HG02763 (cell line): Measurements from ENCODE around the gene OPN1MW.
"Not testable (repeated sequence)": the region's sequence is repeated elsewhere in the genome, so short reads cannot be mapped to it uniquely, and the experiment has no call there.

ENCODE experiments used
- ATAC-seq: cut with Tn5 transposase; IDR thresholded peaks from one replicate; pipeline ENCODE4 v1.9.1; 2021; ENCODE audit warnings: mild to moderate bottlenecking, moderate library complexity; ENCODE audit not compliant: unreplicated experiment

OPN1MW gene

GRCh38 chrX:154209670-154210418 lies 27.4 kb downstream of the OPN1MW start:
- not testable (repeated sequence) for ATAC-seq

- not testable (repeated sequence) for ATAC-seq
These were observed 28.7 kb downstream of the OPN1MW start for GRCh38 chrX:154211057-154211456.

GRCh38 chrX:154211499-154211898 lies 29.1 kb downstream of the OPN1MW start:
- ATAC-seq, result not testable (repeated sequence)

- not testable (repeated sequence) for ATAC-seq
These were observed 37.1 kb downstream of the OPN1MW start, which contains the start of gene OPN1MW2 for GRCh38 chrX:154219456-154219855. Gene OPN1MW2 (plus strand): TSS chrX:154219756. CDS start chrX:154219816, 60 bp downstream.

- not testable (repeated sequence) for ATAC-seq
These were observed 42.9 kb downstream of the OPN1MW start for GRCh38 chrX:154225292-154225691.

- not testable (repeated sequence) for ATAC-seq
These were observed 44.3 kb downstream of the OPN1MW start for GRCh38 chrX:154226706-154227105.

GRCh38 chrX:154231443-154231842 lies 49.0 kb downstream of the OPN1MW start:
- not testable (repeated sequence) for ATAC-seq

GRCh38 chrX:154233620-154234019 lies 51.2 kb downstream of the OPN1MW start:
- not testable (repeated sequence) for ATAC-seq

- ATAC-seq, result not testable (repeated sequence)
These were observed 56.7 kb downstream of the OPN1MW start for GRCh38 chrX:154238939-154239559.

GRCh38 chrX:154239982-154240503 lies 57.6 kb downstream of the OPN1MW start:
- not testable (repeated sequence) for ATAC-seq
